Neural cell (in vitro differentiated cells): ENCODE results near the gene CCNI2.

ENCODE experiments used
- CTCF ChIP-seq: fragments of 450-650 bp; IDR thresholded peaks from 2 replicates; pipeline ENCODE4 v1.5.1; 2014; ENCODE audit warnings: antibody characterized with exemption, mild to moderate bottlenecking, moderate library complexity; ENCODE audit not compliant: poor library complexity, severe bottlenecking
- EP300 ChIP-seq: fragments of 450-650 bp; conservative IDR thresholded peaks from 2 replicates; pipeline ENCODE4 v1.6.1; 2014; ENCODE audit warnings: antibody characterized with exemption, mild to moderate bottlenecking, moderate library complexity; ENCODE audit not compliant: poor library complexity, severe bottlenecking
- EZH2 ChIP-seq: fragments of 200-600, 300-800 bp; shearing (Covaris generic), sonication (generic); IDR thresholded peaks from 2 replicates; pipeline ENCODE4 v1.6.1; 2014; ENCODE audit warnings: antibody characterized with exemption, low read length, borderline replicate concordance, mild to moderate bottlenecking; ENCODE audit not compliant: insufficient read depth, poor library complexity, severe bottlenecking
- POLR2AphosphoS5 ChIP-seq: IDR thresholded peaks from 2 replicates; pipeline ENCODE4 v1.6.1; 2012
- SMC3 ChIP-seq: fragments of 450-650 bp; conservative IDR thresholded peaks from 2 replicates; pipeline ENCODE4 v1.6.1; 2014; ENCODE audit warnings: antibody characterized with exemption, mild to moderate bottlenecking, moderate library complexity; ENCODE audit not compliant: poor library complexity

- no peak for TF ChIP-seq CTCF
- no peak for TF ChIP-seq EZH2
- TF ChIP-seq POLR2AphosphoS5 = no peak
- no peak for TF ChIP-seq SMC3
- TF ChIP-seq EP300 = no peak
Observed at GRCh38 chr5:132773601-132774355, 26.6 kb downstream of the CCNI2 start.
